ENCODE measurements around the gene ASH1L.
"Not testable (repeated sequence)": the region's sequence is repeated elsewhere in the genome, so short reads cannot be mapped to it uniquely, and the experiment has no call there.

Gene ASH1L

GRCh38 chr1:155555915-155556314, 6.7 kb downstream of the ASH1L start:
- no peak for DNase-seq (ENCODE audit: low read depth)

DNA sequence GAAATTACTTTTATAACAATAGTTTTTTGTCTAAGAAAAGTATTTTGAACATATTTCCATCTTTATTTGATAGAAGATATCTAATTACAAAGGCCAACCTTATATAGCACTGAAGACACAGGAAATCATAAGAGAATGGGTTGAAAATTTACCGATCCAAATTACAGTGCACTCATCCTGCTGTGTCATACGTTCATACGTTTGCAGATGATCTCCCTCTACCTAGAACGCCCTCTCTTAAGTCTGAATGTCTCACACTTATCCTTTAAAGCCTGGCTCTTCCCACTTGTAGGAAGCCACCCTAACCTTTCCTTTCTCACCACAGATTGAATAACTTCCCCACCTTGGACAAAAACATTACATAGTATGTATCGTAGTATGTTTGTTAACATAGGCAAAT, 9.3 kb downstream of the ASH1L start:
- no peak for DNase-seq (ENCODE audit: low read depth)

DNA sequence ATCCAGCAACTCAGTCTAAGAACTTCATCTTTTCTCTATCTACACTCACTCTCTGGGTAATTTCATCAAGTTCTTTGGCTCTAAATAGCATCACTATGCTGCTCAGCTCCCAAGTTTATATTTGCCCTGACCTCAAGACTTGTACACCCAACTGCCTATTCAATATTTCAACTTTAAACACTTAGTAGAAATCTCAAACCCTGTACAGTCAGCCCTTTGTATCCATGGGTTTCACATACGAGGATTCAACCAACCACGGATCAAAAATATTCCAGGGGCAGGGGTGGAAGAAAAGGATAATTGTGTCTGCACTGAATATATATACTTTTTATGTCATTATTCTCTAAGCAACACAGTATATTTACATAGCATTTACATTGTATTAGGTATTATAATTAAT, 13.9 kb downstream of the ASH1L start:
- DNase-seq (ENCODE audit: low read depth) = no peak

- DNase-seq (ENCODE audit: low read depth) = no peak
Measured at GRCh38 chr1:155540000-155540874, 22.4 kb downstream of the ASH1L start.

DNA sequence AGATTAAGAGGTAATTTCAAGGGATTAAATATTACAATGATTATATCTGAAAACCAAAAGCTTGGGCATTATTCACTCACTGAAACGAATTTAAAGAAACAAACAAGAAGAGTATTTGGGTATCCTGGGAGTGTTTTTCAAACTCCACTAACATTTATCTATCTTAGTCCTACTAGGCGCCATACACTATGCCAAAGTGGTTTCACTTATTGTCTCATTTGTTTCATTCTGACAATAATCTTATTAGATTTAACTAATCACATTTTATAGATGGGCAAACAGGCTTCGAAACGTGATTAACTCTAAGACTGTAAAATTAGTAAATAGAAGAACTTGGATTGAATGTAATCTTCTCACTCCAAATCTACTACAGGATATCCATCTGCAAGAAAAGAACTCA, 25.4 kb downstream of the ASH1L start:
- no peak for DNase-seq (ENCODE audit: low read depth)

- peak; percentile 19 for DNase-seq (ENCODE audit: low read depth)
Measured at GRCh38 chr1:155531624-155532023, 31.0 kb downstream of the ASH1L start.

DNA sequence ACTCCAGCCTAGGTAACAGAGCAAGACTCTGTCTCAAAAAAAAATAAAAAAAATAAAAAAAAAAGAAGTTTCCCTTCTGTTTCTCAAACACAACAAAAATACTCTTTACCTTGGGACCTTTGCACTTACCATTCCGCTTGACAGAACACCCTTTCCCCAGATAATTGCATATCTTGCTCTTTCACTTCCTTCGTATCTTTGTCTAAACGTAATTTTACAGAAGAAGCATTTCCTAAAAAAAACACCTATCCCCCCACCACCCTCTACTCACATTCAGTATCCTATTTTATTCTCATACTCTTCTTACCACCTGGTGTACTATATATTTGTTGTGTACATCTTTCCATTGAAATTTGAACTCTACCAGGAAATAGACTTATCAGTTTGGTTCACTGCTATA, 32.7 kb downstream of the ASH1L start:
- no peak for DNase-seq (ENCODE audit: low read depth)

DNA sequence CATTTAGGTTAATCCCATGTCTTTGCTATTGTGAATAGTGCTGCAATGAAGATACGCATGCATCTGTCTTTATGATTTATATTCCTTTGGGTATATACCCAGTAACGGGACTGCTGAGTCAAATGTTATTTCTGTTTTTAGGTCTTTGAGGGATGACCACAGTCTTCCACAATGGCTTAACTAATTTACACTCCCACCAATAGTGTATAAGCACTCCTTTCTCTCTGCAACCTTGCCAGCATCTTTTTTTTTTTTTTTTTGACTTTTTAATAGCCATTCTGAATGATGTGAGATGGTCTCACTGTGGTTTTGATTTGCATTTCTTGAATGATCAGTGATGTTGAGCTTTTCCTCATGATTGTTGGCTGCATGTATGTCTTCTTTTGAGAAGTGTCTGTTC, 33.5 kb downstream of the ASH1L start:
- DNase-seq (ENCODE audit: low read depth) = no peak

DNA sequence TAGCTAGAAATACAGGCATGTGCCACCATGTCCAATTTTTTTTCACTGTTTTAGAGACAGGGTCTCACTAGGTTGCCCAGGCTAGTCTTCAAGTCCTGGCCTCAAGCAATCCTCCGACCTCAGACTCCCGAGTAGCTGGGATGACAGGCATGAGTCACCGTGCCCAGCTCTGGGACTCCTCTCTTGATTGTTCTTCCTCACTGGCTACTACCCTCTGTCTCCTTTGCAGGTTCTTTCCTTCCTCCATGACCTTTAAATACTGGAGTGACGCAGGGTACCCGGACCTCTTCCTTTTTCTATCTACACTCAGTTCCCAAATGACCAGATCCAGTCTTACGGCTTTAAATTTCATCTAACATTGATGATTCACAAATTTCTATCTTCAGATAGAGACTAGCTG, 34.9 kb downstream of the ASH1L start:
- DNase-seq (ENCODE audit: low read depth) = no peak

- no peak for DNase-seq (ENCODE audit: low read depth)
Measured at GRCh38 chr1:155526356-155526755, 36.2 kb downstream of the ASH1L start.

GRCh38 chr1:155522069-155522468, 40.5 kb downstream of the ASH1L start:
- peak; percentile 60 for DNase-seq (ENCODE audit: low read depth)

DNA sequence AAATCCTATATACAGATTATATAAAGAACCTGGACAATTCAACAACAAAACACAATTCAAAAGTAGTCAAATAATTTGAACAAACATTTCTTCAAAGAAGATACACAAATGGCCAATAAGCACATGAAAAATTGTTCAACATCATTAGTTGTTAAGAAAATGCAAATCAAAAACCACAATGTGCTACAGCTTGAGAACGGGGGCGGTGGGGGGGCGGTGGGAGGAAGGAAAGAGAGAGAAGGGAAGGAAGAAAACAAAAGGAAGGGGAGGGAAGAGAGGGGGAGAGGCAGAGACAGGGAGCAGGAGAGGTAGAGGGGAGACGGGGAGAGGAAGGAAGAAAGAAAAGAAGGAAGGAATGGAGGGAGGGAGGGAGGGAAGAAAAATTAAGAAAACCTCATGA, 44.1 kb downstream of the ASH1L start:
- DNase-seq (ENCODE audit: low read depth) = no peak

DNA sequence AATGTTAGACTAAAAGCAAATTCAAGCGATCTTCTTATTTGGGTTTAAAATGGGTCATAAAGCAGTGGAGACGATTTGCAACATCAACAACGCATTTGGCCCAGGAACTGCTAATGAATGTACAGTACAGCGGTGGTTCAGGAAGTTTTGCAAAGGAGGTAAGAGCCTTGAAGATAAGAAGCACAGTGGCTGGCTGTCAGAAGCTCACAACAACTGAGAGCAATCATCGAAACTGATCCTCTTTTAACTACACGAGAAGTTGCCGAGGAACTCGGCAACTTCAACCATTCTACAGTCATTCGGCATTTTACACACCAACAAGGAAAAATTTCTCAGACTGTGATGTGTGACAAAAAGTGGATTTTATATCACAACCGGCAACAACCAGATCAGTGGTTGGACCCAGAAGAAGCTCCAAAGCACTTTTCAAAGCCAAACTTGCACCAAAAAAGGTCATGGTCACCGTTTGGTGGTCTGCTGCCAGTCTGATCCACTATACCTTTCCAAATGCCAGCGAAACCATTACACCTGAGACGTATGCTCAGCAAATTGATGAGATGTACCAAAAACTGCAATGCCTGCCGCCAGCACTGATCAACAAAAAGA, 47.9 kb downstream of the ASH1L start:
- no peak for DNase-seq (ENCODE audit: low read depth)

GRCh38 chr1:155513300-155513916, 49.2 kb downstream of the ASH1L start:
- peak; percentile 83 for DNase-seq (ENCODE audit: low read depth)

DNA sequence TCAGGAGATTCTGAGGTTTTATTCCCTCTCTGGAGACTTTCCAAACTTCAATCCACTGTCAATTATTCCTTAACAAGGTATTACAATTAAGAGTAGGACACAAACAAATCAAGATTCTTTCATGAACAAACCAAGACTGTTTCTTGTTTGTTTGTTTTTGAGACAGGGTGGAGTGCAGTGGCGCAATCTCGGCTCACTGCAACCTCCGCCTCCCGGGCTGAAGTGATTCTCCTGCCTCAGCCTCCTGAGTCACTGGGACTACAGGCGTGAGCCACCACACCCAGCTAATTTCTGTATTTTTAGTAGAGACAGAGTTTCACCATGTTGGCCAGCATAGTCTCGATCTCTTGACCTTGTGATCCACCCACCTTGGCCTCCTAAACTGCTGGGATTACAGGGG, 51.2 kb downstream of the ASH1L start:
- DNase-seq (ENCODE audit: low read depth) = not testable (repeated sequence)

DNA sequence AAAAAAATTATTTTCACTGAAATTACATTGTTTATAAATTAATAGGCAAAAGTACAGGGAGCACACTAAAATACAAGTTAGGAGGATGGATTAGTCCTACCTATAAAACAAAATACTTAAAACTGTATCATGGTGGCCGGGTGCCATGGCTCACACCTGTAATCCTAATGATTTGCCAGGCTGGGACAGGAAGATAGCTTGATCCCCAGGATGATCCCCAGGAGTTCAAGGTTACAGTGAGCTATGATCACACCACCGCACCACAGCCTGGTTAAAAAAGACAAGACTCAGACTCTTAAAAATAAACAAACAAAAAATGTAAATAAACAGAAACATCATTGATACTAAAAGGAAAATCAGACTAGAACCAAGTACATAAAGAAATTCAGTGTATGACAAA, 53.5 kb downstream of the ASH1L start:
- DNase-seq (ENCODE audit: low read depth) = no peak

- DNase-seq (ENCODE audit: low read depth) = no peak
Measured at GRCh38 chr1:155507945-155508344, 54.7 kb downstream of the ASH1L start.

DNA sequence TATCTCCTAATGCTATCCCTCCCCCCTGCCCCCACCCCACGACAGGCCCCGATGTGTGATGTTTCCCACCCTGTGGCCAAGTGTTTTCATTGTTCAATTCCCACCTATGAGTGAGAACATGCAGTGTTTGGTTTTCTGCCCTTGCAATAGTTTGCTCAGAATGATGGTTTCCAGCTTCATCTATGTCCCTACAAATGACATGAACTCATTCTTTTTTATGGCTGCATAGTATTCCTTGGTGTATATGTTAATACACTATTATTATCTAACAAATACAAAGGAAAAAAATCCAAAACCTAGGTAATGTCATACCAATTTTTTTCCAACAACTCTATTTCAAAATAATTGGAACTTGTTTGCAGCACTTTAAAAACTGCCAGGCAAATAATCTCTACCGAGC, 56.6 kb downstream of the ASH1L start:
- not testable (repeated sequence) for DNase-seq (ENCODE audit: low read depth)

- peak; percentile 42 for DNase-seq (ENCODE audit: low read depth)
Measured at GRCh38 chr1:155504207-155504606, 58.4 kb downstream of the ASH1L start.

- DNase-seq (ENCODE audit: low read depth) = peak; percentile 44
Measured at GRCh38 chr1:155499953-155500639, 62.5 kb downstream of the ASH1L start.

DNA sequence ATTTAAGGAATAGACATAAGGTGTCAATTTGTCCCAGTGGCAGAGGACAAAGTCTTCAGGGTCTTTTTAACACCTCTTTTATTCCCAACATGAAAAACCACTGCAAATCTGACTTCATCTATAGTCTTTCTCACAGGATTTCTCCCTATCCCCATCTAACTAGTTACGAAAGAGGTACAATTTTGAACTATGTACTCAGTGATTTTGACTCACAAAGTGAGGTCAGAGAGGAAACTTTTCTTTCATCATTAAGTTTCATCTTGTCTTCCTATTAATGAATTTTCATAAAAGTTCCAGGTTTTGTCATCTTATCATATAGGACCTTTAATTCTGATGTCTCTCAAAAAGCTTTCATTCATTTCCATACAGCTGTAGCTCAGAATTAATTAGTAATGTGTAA, 63.3 kb downstream of the ASH1L start:
- DNase-seq (ENCODE audit: low read depth) = peak; percentile 15

GRCh38 chr1:155493595-155493994, 69.0 kb downstream of the ASH1L start:
- not testable (repeated sequence) for DNase-seq (ENCODE audit: low read depth)

DNA sequence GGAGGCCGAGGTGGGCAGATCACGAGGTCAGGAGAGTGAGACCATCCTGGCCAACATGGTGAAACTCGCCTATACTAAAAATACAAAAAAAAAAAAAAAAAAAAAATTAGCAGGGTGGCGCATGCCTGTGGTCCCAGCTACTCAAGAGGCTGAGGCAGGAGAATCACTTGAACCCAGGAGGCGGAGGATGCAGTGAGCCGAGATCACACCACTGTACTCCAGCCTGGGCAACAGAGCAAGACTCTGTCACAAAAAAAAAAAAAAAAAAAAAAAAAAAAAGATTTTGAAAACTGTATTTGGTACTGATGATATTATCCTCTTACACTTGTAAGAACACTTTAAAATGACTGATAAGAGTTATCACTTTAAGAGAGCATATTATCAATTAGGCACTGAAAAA, 74.2 kb downstream of the ASH1L start:
- DNase-seq (ENCODE audit: low read depth) = not testable (repeated sequence)
